ENCODE results near the gene CASTOR1.

The CASTOR1 gene

GRCh38 chr22:30318799-30319419 lies 29.6 kb upstream of the CASTOR1 start:
- DNase-seq (ENCODE audit: low read depth), result no peak

GRCh38 chr22:30317778-30318177 lies 28.5 kb upstream of the CASTOR1 start:
- DNase-seq (ENCODE audit: low read depth), result no peak

- no peak for DNase-seq (ENCODE audit: low read depth)
These were observed 26.8 kb upstream of the CASTOR1 start for GRCh38 chr22:30315962-30316576.

GRCh38 chr22:30314915-30315314 lies 25.6 kb upstream of the CASTOR1 start:
- no peak for DNase-seq (ENCODE audit: low read depth)

- no peak for DNase-seq (ENCODE audit: low read depth)
These were observed 24.4 kb upstream of the CASTOR1 start for GRCh38 chr22:30313527-30314363.

GRCh38 chr22:30312053-30312452 lies 22.7 kb upstream of the CASTOR1 start:
- no peak for DNase-seq (ENCODE audit: low read depth)

GRCh38 chr22:30310881-30311771 lies 21.8 kb upstream of the CASTOR1 start:
- DNase-seq (ENCODE audit: low read depth), result no peak

GRCh38 chr22:30309951-30310741 lies 20.8 kb upstream of the CASTOR1 start:
- no peak for DNase-seq (ENCODE audit: low read depth)

GRCh38 chr22:30308518-30309230 lies 19.4 kb upstream of the CASTOR1 start:
- DNase-seq (ENCODE audit: low read depth), result no peak

- no peak for DNase-seq (ENCODE audit: low read depth)
These were observed 18.8 kb upstream of the CASTOR1 start for GRCh38 chr22:30308093-30308492.

GRCh38 chr22:30307041-30307574 lies 17.8 kb upstream of the CASTOR1 start:
- no peak for DNase-seq (ENCODE audit: low read depth)

GRCh38 chr22:30306627-30307011 lies 17.3 kb upstream of the CASTOR1 start:
- DNase-seq (ENCODE audit: low read depth), result no peak

- DNase-seq (ENCODE audit: low read depth), result no peak
These were observed 16.8 kb upstream of the CASTOR1 start for GRCh38 chr22:30305906-30306626.

- DNase-seq (ENCODE audit: low read depth), result no peak
These were observed 16.2 kb upstream of the CASTOR1 start for GRCh38 chr22:30305519-30305905.

- no peak for DNase-seq (ENCODE audit: low read depth)
These were observed 15.4 kb upstream of the CASTOR1 start for GRCh38 chr22:30304495-30305244.

GRCh38 chr22:30302810-30303138 lies 13.5 kb upstream of the CASTOR1 start:
- no peak for DNase-seq (ENCODE audit: low read depth)

- no peak for DNase-seq (ENCODE audit: low read depth)
These were observed 12.9 kb upstream of the CASTOR1 start for GRCh38 chr22:30301995-30302809.

- DNase-seq (ENCODE audit: low read depth), result no peak
These were observed 10.0 kb upstream of the CASTOR1 start for GRCh38 chr22:30299322-30299721.

Data from activated T-cell treated with anti-CD3 and anti-CD28 coated beads for 24 hours (primary cell).